Tibial nerve (tissue), 3 donors: ENCODE measurements around the gene GID4.

ENCODE experiments used
- CTCF ChIP-seq, 5 experiments: fragments of 200-600 bp in 3 of 5; fragments of 450-650 bp in 2 of 5; sonication (generic) in 3 of 5; IDR thresholded peaks; one replicate each; pipeline ENCODE4 v1.5.1; 2016 to 2019; ENCODE audit warnings: antibody characterized with exemption in 5 of 5, mild to moderate bottlenecking in 3 of 5, moderate library complexity in 2 of 5
- POLR2A ChIP-seq, 2 donors: fragments of 450-650 bp; IDR thresholded peaks; one replicate each; pipeline ENCODE4 v1.6.1; 2017; ENCODE audit warnings: antibody characterized with exemption in 2 of 2, mild to moderate bottlenecking in 2 of 2, moderate library complexity in 2 of 2

- TF ChIP-seq CTCF (IDR thresholded peaks at IDR 0.05), result no peak
- TF ChIP-seq POLR2A (IDR thresholded peaks at IDR 0.05), result no peak
Observed at GRCh38 chr17:18099516-18099915, 60.3 kb downstream of the GID4 start.
